HG03103 (cell line): ENCODE data around the gene GPR25.
A peak's percentile ranks its signal among the peaks of the same experiment; 100 is the strongest.

Experiments used
- ATAC-seq: cut with Tn5 transposase; IDR thresholded peaks from one replicate; pipeline ENCODE4 v1.9.1; 2021; ENCODE audit warnings: low read depth; ENCODE audit not compliant: unreplicated experiment

Gene GPR25

GRCh38 chr1:200892958-200893357 is 20.2 kb downstream of the GPR25 start:
- ATAC-seq, result no peak

DNA sequence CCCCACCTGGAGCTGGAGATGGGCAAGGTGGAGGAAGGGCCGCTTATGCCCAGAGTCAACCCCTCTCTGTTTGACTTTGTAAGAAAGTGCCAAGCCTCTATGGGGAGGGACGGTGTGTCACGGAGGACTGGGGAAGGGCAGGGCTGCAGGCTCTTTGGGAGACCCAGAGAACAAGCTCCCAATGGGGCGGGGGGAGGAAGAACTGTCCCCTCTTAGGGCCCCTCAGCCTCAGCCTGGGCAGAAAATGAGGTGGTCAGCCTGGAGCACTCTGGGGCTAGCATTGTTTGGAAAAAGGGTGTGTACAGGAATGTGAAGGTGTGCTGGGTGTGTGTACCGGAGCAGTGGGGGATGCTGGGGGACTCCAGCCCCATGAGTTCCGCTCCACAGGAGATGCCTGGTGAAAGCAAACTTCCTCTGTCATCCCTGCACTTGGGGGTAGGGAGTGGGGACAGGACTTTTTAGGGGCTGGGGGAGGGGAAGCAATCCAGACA is 20.7 kb downstream of the GPR25 start:
- no peak for ATAC-seq

DNA sequence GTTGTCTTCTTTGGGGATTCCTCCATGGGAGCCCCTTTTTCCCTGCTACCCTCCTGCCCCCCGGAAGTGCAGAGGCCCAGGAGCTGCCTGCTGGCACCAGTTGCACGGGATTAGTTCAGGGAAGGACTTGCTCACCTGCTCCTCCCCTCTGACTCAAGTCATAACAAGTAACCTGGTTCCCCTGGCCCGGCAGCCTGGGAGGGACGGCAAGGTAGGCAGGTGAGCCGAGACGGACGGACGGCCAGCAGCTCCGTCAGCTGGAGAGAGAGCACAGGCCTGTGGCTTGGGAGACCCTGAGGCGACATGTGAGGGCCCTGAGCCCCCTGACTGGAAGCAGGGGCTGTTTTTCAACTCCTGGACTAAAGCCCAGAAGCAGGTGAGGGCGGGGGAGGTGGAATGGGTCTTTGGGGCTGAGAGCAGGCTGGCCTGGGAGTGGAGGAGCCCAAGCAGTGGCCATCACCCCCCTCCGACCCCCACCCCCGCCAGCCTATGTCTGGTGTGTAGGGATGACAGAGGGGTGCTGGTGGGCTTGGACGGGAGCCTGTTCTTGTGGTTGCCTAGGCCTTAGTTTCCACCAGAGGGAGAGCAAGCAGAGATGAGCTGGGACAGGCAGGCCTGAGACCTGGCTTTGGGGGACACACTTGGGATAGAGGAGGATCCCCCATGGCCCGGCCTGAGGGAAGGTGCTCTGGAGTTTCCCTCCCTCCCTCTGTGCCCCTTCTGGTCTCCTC is 22.1 kb downstream of the GPR25 start, which contains the start of gene INAVA:
INAVA (plus strand) TSS at position 189 of the 731 bp plus-strand sequence. CDS start 3,501 bp downstream, outside the sequence.
- no peak for ATAC-seq

DNA sequence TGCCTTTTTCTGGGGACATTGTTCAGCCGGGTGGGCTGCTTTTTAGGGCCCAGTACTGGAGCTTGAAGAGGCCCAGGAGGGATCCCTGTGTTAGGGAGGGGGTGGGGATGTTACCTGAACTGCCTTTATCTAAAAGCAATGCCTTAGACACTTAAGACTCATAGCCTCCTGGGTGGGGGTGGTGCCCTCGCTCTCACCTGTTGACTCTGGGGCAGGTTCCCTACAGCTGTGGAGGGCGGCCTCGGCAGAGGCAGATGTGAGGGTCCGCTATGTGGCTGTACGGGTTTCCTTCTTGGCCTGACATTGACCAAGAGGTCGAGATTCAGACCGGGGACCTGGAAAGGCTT is 22.6 kb downstream of the GPR25 start:
- no peak for ATAC-seq

DNA sequence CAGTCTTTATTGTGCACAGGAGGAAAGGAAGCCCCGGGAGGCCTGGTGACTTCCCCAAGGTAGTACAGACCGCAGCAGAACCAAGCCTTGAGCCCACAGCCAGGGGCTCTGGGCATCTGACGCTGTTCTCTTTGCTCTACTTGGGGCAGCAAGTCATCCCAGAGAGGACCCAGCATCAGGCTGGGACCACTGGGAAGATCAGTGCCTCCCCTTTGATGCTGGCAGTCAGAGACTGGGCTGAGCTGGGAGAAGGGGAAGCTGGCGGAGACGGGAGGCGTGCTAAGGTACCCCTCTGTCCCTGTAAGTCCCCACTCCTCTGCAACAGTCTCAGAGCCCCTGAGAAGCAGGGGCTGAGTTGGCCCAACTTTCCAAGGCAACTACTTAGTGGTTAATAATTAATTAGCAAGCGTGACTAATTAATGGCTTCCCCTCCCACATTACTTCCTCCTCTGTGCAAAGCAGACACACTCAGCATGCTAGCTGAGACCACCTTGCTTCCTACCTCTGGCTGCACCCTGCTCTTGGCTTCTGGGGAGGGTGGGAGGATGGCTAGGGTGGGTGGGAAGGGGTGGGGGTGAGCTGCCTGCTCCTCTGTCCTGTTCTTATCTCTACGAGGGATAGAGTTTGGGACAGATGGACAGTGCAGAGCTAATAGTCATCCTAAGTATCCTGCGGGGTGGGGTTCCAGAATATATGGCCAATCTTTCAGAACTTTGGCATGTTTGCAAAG is 23.2 kb downstream of the GPR25 start:
- ATAC-seq, result no peak

DNA sequence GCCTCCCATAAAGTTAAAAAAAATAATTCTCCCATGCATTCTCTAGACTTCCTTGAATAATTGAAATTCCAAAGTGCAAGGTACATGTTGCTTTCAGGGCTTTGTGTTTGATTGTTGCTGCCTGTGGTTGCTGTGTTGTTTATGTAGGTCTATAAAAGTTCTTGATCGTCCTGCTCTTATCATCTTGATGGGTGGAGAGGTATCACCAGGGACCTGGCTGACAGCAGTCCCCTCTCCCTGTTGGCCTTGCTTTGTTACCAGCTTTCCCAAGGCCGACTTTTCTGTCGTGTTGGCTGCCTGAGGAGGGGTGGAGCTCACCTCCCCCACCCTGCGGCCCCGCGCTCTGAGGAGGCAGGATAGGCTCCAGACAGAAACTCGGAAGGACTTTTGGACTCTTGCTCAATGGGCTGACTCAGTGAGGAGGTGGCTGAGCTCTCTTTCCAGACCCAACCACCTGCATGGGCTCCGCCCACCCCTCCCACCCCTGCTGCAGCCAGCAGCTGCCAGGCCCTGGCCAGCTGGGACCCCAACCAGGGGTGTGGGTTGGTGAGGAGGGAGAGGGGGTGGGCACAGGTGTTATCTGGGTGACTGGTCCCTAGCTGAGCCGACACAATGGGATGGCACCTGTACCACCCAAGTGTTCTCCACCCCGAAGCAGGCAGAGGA is 23.9 kb downstream of the GPR25 start:
- no peak for ATAC-seq

DNA sequence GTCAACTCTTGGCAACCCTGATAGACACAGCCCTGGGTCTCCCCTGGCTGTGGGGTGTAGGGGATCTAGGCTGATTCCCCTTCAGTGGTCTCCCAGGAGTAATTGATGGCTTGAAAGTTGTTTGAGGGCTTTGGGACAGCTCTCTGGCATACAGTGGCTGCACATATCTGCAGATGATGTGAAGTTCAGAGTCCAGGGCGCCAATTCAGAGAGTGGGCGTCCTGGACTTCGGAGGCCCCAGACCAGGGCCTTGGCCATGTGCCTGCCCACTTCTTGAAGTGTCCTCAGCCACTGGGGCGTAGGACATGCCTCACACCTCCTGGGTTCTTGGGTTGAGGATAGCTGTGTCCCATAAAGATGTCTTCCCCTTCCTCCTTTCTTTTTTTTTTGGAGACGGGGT is 24.5 kb downstream of the GPR25 start:
- no peak for ATAC-seq

DNA sequence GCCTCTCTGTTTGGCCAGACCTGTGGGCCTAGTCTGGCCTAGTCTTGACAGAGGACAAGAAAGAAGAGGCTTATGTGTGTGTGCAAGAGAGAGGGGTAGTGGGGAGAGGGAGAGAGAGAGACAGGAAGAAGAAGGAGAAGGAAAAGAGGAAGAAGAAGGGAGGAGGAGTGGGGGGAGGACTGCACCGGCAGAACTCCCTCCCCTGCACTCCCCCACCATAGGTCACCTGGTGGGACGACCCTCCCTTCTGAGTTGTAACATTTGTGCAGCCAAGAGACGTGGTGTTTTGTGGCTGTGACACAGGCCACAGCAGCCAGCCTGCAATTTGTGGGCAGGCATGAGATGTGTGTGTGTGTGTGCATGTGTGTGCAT is 26.2 kb downstream of the GPR25 start:
- no peak for ATAC-seq

DNA sequence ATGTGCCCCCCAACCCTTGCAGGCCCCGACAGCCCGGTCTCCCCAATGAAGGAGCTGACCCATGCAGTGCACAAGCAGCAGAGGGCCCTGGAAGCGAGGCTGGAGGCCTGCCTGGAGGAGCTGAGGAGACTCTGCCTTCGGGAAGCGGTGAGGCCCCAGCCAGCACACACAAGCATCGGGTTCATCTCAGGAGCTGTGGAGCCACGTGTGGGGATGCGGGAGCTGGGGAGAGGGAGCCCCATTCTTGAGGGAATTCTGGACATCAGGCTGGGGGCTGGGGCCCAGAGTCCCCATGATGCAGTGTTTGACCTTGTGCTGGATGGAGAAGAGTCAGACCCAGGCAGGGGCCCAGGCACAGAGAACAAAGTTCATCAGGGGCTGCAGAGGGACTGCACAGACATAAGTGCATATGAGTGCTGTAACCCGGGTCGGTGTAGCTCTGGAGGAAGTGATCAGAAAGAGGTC is 26.7 kb downstream of the GPR25 start:
- ATAC-seq, result no peak

GRCh38 chr1:200899954-200900867 is 27.4 kb downstream of the GPR25 start:
- no peak for ATAC-seq

DNA sequence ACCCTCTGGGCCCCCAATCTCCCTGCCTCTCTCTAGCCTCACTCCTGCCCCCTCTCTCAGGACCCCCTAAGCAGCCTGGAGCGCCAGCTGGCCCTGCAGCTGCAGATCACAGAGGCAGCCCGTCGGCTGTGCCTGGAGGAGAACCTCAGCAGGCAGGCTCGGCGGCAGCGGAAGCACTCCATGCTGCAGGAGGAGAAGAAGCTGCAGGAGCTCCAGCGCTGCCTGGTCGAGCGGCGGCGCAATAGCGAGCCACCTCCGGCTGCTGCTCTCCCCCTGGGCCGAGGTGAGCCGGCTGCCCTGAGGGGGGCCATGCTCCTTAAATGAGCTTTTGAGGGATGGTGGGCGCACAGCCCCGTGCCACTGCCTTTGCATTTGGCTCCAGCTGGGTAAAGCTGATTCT is 28.1 kb downstream of the GPR25 start:
- no peak for ATAC-seq

DNA sequence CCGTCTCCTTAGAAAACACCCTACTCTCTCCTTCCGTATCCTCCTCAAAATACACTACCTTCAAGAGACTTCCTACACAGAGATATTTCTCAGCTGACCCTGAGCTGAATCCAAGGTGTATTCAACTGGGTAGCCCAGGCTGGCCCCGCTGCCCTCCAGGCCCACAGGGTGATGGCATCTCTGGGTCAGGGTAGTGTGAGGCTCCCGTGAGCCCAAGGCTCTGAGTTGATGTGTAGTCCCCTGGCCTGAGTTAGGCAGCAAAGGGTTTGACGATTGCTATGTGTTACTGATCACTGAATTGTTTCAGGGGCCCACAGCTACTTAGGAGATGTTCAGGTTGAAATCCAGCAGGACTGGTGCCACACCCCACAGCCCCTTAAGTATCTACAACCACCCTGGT is 28.6 kb downstream of the GPR25 start:
- ATAC-seq, result no peak

- no peak for ATAC-seq
Observed at GRCh38 chr1:200901796-200902444, 29.1 kb downstream of the GPR25 start.

DNA sequence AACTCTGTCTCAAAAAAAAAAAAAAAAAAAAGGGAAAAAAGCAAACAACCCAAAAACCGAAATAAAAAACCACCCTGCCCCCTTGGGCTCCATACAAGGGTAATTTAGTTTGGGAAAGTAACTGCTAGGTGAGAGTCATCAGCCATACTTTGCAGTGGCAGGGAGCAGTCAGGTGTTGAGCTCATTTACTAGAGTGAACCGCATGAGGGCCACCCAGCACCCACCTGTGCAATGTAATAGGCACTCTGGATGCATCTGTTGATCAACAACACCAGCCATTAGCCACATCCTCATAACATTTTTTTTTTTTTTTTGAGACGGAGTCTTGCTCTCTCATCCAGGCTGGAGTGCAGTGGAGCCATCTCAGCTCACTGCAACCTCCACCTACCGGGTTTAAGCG is 31.0 kb downstream of the GPR25 start:
- ATAC-seq, result no peak

GRCh38 chr1:200904772-200905171 is 32.0 kb downstream of the GPR25 start:
- ATAC-seq, result no peak

DNA sequence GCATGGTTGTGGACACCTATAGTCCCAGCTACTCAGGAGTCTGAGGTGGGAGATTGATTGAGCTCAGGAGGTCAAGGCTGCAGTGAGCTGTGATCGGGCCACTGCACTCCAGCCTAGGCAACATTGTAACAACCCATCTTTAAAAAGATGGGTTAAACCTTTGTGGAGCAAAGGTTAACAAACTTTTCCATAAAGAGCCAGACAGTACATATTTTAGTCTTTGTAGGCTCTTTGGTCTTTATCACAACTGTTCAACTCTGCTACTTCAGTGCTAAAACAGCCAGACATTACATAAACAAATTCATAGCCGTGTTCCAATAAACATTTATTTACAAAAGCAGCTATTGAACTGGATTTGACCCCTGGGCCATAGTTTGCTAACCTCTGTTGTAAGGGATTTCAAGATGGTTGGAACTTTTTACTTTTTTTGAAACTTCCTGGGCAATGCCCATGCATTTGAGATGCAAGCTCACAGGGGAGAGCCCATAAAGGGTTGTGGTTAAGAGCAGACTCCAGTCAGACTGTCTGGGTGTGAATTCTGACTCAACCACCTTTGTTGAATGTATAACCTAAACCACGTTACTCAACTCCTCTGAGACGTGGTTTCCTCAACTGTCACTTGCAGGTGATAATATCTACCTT is 32.8 kb downstream of the GPR25 start:
- ATAC-seq, result no peak

- no peak for ATAC-seq
Observed at GRCh38 chr1:200906491-200906890, 33.7 kb downstream of the GPR25 start.

- peak; percentile 74 for ATAC-seq
Observed at GRCh38 chr1:200907611-200908097, 34.9 kb downstream of the GPR25 start.

- ATAC-seq, result no peak
Observed at GRCh38 chr1:200908191-200908868, 35.5 kb downstream of the GPR25 start.
